Measurements from ENCODE around the gene CYP3A4.
"Not testable (repeated sequence)": the region's sequence is repeated elsewhere in the genome, so short reads cannot be mapped to it uniquely, and the experiment has no call there.

Gene CYP3A4

DNA sequence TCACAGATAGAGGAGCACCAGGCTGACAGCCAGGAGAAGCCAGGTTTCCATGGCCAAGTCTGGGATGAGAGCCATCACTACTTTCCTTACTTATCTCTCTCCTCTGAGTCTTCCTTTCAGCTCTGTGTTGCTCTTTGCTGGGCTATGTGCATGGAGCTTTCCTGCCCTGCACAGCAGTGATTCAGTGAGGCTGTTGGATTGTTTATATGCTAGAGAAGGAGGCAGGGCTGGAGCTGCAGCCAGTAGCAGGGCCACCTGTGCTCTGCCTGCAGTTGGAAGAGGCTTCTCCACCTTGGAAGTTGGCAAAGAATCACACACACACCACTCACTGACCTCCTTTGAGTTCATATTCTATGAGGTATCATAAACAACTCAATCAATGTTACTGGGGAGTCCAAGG is at the start of gene CYP3A4:
Gene CYP3A4, minus strand, starts transcription at position 178 of the 400 bp plus-strand sequence. Its CDS starts 103 bp downstream, at position 75.
- no peak for DNase-seq (ENCODE audit: low read depth in 1 of 2, low spot score in 1 of 2)

DNA sequence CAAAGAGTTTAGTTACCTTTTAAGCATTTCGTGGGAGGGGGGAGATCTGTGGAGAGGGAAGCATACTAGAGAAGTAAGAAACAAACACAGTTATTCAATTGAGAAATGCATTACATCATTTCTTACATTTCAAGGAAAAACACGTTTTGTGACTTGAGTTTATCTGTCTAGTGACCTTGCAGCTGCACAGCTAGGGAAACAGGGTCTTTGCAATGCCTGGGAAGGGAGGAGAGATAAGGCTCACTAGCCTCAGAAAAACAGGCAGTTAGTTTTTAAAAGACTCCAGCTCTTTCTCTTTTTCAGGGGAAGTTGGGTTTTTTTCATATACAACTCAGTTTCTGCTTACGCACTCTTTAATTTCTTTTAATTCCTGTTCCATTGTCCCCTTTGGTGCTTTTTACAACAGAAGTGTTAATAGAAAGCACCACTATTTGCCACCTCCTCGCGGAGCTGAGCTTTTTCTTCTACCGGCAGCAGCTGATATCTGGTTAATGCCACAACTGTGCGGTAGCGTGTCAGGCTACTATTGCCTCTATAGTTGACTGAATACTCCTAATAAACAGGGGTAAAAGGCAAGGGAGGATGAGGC is 49.4 kb upstream of the CYP3A4 start:
- DNase-seq (ENCODE audit: low read depth in 1 of 2, low spot score in 1 of 2), result no peak

DNA sequence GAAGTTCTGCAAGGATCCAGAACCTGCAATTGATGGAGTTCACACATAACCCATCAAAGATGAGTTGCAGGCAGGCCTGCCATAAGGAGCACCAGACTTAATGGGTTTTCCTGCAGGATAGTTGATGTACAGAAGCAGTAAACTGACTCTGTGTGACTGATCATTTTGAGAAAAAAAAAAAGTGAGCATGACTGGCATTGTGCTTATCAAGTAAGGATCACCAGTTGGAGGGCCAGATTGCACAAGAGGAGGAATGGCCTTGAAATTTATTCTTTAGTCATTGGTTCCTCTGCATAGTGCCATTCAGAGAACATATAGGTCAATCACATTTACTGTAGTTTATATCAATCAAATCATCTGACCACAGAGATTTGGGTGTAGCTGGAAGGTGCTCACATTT is 47.6 kb upstream of the CYP3A4 start:
- no peak for DNase-seq (ENCODE audit: low read depth in 1 of 2, low spot score in 1 of 2)

DNA sequence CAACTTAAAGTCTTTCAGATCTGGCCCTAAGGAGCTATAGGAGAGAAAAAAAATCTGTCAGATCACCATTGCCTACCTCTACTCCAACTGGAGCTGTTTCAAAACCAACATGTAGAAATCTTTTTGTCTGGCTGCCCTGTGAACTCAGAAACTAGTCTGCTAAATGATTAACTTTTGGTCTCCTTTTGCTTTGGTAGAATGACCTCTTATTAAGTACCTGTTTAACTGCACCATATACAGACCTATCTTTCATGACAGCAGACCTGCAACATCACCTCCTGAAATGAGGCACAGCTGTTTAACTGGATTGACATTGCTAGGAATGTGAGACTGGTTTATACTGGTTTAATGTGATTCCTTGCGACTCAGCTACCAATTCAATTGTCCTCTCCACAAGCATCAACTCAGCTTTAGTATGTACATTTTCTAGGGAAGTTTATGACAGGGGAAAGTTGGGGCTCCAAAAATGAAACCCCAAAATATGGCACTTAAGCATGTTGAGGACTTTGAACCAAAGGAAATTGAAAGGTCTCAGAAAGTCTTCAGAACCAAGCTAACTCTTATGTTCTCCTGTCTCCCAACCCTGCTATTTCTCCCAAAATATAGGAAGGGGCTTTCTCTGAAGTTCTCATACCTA is 45.7 kb upstream of the CYP3A4 start:
- no peak for DNase-seq (ENCODE audit: low read depth in 1 of 2, low spot score in 1 of 2)

DNA sequence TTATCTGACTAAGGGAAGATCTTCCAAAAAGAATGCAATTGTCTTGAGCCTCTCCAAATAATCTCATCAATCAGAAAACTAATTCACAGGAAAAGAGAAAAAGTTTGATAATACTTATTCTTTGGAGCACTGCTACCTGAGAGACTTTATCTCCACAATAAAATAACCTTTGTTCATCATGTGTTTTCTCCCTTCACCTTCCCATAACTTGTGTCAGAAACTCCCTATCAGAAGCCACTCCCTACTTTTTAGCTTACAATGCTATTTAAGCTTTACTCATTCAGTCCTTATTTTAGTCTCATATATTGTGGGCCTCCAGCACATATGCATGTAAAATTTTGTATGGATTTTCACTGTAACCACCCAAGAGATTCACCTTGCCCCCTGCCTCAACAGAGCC is 44.8 kb upstream of the CYP3A4 start:
- DNase-seq (ENCODE audit: low read depth in 1 of 2, low spot score in 1 of 2), result no peak

DNA sequence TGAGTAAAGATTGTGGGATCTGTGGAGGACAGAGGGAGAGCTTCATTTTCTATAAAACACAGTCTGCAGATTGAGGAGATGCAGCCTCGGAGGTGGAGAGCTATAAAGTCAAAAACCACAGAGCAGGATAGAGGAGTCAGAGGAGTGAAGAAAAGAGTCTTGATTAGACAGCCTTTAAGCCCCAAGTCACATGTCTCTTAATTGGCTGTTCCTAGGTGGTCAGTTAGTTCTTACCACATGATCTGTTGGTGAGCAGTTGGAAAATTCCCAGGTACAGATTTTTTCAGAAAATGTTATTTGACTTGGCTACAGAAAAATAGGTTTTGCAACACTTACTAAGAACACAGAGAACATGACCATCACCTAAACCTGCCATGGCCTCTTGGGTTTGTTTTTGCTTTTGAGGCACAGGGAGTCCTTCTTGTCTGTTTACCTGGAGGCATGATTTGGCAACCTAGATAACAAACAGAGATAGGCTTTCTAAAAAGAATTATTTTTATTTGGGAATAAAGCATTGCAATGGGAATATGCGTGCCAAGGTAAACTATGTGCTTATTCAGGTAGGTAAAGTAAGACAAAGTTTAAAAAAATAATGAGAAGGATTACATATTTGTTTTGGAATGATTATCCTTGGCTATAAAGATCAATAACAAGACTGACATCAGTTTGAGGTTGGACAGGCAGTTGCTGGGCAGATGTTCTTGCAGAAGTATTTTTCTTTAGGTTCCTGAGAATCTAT is 43.2 kb upstream of the CYP3A4 start:
- DNase-seq (ENCODE audit: low read depth in 1 of 2, low spot score in 1 of 2), result no peak

DNA sequence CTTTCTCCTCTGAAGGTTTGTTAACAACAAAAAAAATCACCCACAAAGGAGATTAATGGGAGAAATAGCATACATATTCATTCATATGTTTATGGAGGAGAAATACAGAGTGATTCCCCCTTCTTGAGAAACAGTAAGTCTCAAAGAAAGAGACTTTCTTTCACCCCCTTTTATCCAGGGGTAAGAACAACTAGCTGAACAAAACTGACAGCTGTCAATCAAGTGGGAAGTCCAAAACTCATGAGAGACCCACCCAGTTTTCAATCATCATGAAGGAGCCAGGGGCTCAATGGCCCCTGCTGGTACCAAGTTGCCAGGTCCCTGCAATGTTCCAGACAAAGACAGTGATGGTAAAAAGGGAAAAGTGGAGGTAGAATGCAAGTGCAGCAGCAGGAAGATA is 41.9 kb upstream of the CYP3A4 start:
- DNase-seq (ENCODE audit: low read depth in 1 of 2, low spot score in 1 of 2), result no peak

DNA sequence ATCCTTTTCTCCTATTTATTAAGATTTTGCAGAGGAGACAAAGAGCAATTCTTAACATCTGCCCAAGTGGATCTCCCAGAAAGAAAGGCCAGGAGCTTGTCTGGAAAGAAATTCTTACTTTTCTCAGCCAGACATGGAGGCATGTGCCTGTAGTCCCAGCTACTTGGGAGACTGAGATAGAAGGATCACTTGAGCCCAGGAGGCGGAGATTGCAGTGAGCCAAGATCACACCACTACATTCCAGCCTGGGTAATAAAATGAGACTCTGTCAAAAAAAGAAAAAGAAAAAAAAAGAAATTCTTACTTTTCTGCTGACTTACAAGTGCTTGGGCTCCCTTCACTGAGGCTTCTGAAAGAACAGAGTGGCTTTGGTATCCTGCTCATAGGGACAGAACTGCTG is 41.5 kb upstream of the CYP3A4 start:
- DNase-seq (ENCODE audit: low read depth in 1 of 2, low spot score in 1 of 2), result no peak

DNA sequence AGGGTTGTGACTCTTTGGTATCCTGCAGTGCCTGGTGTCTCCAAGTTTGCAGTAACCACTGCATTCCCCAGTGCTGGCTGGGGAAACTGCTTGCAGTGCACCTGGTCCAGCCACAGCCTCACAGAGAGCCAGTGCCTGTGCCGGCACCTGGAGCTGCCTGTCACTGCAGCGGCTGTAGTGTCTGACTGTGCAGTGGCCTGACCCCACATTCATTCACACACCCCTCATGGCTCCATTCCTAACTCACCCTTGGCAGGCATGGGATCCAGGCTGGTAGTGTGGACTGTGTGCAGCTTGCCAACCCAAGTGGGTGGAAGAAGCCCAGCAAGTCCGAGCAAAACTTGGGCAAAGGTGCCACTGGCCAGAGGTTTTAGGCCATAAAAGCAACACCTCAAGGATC is 40.1 kb upstream of the CYP3A4 start:
- no peak for DNase-seq (ENCODE audit: low read depth in 1 of 2, low spot score in 1 of 2)

DNA sequence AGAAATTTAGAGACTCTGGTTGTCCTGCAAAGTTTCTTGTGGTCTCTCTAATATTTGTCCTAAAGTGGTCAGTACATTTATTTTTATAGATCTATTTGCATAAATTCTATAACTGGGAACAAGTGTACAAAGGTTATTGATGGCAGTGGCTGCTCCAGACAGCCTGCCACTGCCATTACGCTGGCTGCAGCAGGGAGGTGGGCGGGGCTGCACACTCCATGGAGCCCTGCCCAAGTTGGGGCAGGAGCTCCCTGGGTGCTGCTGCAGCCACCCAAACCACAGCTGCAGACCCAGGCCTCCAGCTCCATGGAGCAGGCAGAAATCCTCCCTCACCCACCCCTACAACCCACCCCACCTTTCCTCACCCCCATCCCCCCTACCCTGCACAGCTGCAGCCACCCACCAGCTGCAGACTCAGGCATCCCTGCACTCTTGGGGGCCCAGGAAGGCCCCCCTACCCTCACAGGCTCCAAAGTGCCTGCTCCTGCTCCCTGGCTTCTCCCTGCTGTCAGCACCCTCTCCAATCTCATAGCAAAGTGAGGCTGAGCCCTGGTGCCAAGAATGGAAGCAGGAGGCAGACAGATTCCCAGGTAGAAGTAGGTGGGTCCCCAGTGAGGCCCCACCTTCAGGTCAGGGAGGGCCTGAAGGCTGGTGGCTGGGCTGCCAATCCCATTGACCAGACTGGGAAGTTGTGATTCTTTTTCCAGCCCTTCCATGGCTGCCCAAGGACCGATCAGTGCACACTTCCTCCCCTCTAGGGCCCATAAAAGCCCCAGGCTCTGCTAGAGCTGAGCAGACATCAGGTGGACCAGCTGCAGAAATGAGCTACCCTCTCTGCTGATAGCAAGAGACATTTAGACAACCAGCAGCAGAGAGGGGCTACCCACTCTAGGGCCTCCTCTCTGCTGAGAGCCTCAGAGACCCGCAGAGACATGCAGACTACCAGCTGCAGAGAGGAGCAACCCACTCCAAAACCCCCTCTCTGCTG is 39.0 kb upstream of the CYP3A4 start:
- no peak for DNase-seq (ENCODE audit: low read depth in 1 of 2, low spot score in 1 of 2)

DNA sequence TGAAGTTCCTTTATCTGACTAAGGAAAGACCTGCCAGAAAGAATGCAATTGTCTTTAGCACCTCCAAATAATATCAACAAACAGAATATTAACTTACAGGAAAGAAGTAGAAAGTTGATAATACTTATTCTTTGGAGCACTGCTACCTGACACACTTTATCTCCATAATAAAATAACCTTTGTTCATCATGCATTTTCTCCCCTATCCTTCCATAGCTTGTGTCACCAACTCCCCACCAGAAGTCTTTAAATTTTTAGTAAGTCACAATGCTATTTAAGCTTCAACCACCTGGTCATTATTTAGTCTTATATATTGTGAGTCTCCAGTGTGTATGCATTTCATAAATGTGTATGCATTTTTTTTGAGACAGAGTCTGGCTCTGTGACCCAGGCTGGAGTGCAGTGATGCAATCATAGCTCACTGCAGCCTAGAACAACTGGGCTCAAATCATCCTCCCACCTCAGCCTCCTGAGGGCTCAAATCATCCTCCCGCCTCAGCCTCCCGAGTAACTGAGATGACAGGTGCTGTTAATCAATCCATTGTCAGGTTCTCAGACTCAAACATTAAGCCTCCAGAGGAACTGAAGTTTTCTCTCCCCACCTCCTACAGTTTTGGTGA is 36.5 kb upstream of the CYP3A4 start:
- DNase-seq (ENCODE audit: low read depth in 1 of 2, low spot score in 1 of 2), result no peak

DNA sequence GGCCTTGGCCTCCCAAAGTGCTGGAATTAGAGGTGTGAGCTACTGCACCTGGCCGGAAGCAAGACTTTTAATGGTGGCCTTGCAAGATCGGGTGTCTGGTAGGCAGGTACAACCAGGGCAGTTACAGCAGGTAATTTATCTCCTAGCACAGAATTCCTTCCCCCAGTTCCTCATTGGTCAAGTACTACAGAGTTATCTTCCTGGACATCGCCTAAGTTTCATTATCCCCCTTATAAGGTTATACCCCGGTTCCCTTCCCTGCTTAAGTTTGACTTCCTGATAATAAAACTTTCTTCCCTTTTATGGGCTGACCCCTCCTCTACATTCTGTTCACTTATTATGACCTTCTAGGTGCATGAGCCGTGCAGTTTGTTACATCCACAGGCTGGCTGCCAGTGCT is 24.8 kb upstream of the CYP3A4 start:
- no peak for DNase-seq (ENCODE audit: low read depth in 1 of 2, low spot score in 1 of 2)

DNA sequence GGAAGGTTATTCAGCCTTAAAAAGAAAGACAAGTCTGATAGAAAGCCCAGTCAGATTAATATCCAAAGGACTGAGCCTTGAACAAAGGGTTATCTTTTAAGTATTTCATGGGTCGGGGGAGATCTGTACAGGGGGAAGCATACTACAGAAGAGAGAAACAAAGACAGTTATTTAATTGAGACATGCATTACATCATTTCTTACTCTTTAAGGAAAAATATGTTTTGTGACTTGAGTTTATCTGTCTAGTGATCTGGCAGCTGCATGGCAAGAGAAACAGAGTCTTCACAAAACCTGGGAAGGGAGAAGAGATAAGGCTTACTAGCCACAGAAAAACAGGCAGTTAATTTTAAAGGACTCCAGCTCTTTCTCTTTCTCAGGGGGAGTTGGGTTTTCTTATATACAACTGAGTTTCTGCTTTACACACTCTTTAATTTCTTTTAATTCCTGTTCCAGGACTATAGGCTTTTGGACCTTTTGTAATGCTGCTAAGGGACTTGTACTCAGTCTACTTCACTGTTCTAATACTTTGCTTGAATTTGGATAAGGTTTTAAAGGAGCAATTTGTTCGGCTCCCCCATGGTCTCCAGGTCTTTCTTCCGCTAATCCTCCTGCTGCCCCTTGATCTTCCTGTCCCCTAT is 23.0 kb upstream of the CYP3A4 start:
- DNase-seq (ENCODE audit: low read depth in 1 of 2, low spot score in 1 of 2), result no peak

DNA sequence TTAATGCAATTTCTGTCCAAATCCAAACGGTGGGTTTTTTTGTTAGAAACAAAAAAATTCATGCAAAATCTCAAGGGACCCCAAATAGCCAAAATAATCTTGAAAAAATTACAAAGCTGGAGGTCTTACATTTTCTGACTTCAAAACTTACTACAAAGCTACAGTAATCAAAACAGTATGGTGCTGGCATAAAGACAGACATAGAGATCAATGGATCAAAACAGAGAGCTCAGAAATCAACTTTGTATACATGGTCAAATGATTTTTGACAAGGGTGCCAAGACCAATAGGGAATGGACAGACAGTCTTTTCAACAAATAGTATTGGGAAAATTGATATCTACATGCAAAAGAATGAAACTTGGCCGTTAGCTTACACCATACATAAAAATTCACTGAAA is 21.7 kb upstream of the CYP3A4 start:
- no peak for DNase-seq (ENCODE audit: low read depth in 1 of 2, low spot score in 1 of 2)

DNA sequence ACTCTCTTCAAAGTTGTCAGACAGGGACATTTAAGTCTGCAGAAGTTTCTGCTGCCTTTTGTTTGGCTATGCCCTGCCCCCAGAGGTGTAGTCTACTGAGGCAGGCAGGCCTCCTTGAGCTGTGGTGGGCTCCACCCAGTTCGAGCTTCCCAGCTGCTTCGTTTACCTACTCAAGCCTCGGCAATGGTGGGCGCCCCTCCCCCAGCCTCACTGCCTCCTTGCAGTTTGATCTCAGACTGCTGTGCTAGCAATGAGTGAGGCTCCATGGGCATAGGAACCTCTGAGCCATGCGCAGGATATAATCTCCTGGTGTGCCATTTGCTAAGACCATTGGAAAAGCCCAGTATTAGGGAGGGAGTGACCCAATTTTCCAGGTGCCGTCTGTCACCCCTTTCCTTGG is 19.1 kb upstream of the CYP3A4 start:
- DNase-seq (ENCODE audit: low read depth in 1 of 2, low spot score in 1 of 2), result not testable (repeated sequence)

DNA sequence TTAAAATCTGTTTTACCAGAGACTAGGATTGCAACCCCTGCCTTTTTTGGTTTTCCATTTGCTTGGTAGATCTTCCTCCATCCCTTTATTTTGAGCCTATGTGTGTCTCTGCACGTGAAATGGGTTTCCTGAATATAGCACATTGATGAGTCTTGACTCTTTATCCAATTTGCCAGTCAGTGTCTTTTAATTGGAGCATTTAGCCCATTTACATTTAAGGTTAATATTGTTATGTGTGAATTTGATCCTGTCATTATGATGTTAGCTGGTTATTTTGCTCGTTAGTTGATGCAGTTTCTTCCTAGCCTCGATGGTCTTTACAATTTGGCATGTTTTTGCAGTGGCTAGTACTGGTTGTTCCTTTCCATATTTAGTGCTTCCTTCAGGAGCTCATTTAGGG is 17.4 kb upstream of the CYP3A4 start:
- not testable (repeated sequence) for DNase-seq (ENCODE audit: low read depth in 1 of 2, low spot score in 1 of 2)

DNA sequence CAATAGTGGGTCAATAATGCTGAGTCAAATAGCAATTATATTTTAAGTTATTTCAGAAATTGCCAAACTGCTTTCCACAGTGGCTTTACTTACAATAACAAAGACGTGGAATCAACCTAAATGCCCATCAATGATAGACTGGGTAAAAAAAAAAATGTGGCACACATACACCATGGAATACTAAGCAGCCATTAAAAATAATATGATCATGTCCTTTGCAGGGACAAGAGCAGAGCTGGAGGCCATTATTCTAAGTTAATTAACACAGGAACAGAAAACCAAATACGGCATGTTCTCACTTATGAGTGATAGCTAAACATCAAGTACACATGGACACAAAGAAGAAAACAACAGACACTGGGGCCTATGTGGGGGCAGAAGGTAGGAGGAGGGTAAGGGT is 15.0 kb upstream of the CYP3A4 start:
- no peak for DNase-seq (ENCODE audit: low read depth in 1 of 2, low spot score in 1 of 2)

DNA sequence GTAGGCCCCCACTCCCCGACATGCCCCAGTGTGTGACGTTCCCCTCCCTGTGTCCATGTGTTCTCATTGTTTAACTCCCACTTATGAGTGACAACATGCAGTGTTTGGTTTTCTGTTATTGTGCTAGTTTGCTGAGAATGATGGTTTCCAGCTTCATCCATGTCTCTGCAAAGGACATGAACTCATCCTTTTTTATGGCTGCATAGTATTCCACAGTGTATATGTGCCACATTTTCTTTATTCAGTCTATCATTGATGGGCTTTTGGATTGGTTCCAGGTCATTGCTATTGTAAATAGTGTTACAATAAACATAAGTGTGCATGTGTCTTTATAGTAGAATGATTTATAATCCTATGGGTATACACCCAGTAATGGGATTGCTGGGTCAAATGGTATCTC is 11.9 kb upstream of the CYP3A4 start:
- DNase-seq (ENCODE audit: low read depth in 1 of 2, low spot score in 1 of 2), result not testable (repeated sequence)

DNA sequence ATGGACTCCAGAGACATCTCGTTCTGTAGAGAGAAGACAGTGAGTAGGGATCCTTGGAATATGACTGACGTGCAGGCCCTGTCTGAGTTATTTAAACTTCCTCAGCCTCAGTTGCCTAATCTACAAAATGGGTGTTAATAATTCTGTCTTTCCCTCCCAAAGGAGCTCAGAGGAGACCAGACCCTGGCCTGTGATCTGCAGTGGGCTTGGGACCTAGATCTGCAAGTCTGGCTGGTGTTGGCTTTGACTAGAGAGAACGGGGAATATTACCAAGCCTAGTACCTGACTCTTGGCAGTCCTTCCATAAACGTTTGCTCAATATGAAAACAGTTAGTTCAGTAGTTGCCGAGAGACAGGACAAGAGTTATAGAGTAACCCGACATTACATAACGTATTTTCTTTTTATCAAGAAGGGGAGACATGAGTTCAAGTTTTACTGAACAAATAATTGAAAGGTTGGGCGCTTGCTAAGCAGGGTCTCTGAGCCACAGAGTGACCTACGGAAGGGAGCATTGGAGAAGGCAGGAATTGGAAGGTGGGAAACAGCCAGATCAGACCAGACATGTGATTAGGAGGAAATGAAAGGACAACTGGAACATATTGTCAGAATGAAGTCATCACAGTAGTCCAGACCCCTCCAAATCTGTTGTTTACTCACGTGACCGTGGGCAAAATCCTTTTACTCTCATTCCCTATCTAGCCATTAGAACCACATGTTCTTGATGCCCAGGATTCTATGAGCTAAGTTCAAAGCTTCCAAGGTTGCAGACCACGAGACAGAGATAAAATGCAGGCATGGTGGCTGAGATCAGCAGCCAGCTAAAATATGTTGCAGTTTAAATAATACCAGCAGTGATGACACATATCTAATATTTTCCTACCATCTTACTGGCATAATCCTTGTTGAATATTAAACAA is 10.9 kb upstream of the CYP3A4 start:
- DNase-seq (ENCODE audit: low read depth in 1 of 2, low spot score in 1 of 2), result no peak
